Thyroid gland (tissue), 4 donors: ENCODE measurements around the gene GATB.

ENCODE experiments used
- CTCF ChIP-seq, 6 experiments: fragments of 200-600 bp in 3 of 6; fragments of 450-650 bp in 3 of 6; sonication (generic) in 3 of 6; IDR thresholded peaks; one replicate each; pipeline ENCODE4 v1.5.1; 2016 to 2019; ENCODE audit warnings: antibody characterized with exemption in 6 of 6, mild to moderate bottlenecking in 2 of 6, inconsistent platforms in 1 of 6, moderate library complexity in 1 of 6
- POLR2A ChIP-seq, 2 donors: fragments of 450-650 bp; IDR thresholded peaks; one replicate each; pipeline ENCODE4 v1.6.1; 2017; ENCODE audit warnings: antibody characterized with exemption in 2 of 2, mild to moderate bottlenecking in 2 of 2, moderate library complexity in 1 of 2

GRCh38 chr4:151760712-151761661 is at the start of gene GATB:
- TF ChIP-seq CTCF (IDR thresholded peaks at IDR 0.05) (peak in 3 of 6 experiments; percentile 35 to 43 (median 41)), POLR2A (IDR thresholded peaks at IDR 0.05) (peak in 1 of 2 donors; percentile 55)
